HG03521 (cell line): Measurements from ENCODE around the gene TOMM70.
"Not testable (repeated sequence)": the region's sequence is repeated elsewhere in the genome, so short reads cannot be mapped to it uniquely, and the experiment has no call there.

Experiments used
- ATAC-seq: cut with Tn5 transposase; IDR thresholded peaks from one replicate; pipeline ENCODE4 v1.9.1; 2021; ENCODE audit warnings: mild to moderate bottlenecking, moderate library complexity; ENCODE audit not compliant: unreplicated experiment

TOMM70 gene

DNA sequence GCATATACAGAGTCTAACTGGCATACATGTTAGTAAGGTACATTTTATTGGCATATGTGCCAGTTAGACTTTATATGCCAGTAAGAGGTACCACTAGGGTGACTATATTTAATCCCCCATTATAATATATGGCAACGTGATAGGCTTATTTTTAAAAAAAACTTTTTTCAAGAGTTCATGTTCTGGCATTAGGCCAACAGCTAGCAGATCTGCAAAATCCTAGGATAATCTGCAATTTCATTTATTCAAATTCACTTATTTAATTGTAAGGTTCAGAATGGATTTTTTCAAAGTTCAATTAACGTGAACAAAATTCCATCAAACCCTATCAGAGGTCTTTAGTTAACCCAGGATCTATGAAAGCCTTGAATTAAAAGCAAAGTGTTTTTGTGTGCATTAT is 34.5 kb downstream of the TOMM70 start:
- no peak for ATAC-seq

GRCh38 chr3:100364421-100364820 is 36.5 kb downstream of the TOMM70 start:
- no peak for ATAC-seq

- no peak for ATAC-seq
Observed at GRCh38 chr3:100361897-100362296, 39.0 kb downstream of the TOMM70 start.

GRCh38 chr3:100360757-100361496 is 40.0 kb downstream of the TOMM70 start:
- no peak for ATAC-seq

DNA sequence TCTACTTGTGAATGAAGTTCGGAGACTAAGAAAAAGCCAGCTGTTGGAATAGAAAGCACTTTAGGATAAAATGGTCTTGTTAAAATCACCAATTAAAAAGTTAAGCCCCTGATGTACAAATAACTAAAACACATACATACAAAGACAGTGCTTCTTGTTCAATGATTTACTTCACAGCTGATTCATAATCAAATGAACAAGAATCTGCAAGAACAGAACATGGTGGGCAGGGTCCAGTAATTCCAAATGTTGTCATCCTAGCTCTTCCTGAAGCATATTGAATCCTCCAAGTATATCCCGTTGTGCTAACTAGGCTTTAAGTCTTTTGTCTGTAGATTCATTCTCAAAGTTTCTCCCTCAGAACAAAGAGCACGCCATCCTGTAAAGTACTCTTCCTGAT is 41.9 kb downstream of the TOMM70 start:
- ATAC-seq = no peak

DNA sequence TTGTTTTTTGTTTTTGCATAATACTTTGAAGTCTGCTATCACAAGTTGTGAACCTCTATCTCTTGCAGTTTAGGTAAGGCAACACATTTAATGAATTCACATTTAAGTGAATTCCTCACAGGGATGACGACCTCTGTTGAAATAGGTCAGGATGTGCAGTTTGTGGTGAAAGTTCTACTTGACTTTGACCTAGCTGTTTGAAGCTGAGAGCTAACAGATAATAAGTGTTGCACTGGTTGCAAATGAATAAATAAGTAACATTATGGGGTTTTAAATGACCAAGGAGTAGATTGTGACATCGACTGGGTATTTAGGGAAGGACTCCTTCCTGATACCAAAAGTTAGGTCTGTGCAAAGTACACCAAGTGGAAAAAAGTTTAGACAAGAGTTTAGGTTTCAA is 42.5 kb downstream of the TOMM70 start:
- ATAC-seq = no peak

- no peak for ATAC-seq
Observed at GRCh38 chr3:100354850-100355249, 46.0 kb downstream of the TOMM70 start.

- ATAC-seq = no peak
Observed at GRCh38 chr3:100352296-100353231, 48.3 kb downstream of the TOMM70 start.

- ATAC-seq = not testable (repeated sequence)
Observed at GRCh38 chr3:100351770-100352169, 49.1 kb downstream of the TOMM70 start.

- ATAC-seq = no peak
Observed at GRCh38 chr3:100348727-100349126, 52.2 kb downstream of the TOMM70 start.

- no peak for ATAC-seq
Observed at GRCh38 chr3:100340527-100340926, 60.4 kb downstream of the TOMM70 start.

DNA sequence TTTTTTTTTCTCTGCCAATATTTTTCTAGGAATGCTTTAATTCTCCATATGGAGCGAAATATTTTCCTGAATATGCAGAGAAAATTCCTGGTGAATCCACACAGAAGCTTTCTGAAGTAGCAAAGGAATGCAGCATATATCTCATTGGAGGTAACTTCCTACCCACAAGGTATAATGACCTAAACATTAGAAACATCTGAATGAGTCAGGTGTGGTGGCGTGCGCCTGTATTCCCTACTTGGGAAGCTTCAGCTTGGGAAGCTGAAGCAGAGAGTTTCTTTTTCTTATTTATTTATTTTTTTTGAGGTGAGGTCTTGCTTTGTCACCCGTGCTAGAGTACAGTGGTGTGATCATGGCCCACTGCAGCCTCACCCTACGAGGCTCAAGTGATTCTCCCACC is 61.1 kb downstream of the TOMM70 start:
- no peak for ATAC-seq

GRCh38 chr3:100338911-100339310 is 62.0 kb downstream of the TOMM70 start:
- no peak for ATAC-seq

DNA sequence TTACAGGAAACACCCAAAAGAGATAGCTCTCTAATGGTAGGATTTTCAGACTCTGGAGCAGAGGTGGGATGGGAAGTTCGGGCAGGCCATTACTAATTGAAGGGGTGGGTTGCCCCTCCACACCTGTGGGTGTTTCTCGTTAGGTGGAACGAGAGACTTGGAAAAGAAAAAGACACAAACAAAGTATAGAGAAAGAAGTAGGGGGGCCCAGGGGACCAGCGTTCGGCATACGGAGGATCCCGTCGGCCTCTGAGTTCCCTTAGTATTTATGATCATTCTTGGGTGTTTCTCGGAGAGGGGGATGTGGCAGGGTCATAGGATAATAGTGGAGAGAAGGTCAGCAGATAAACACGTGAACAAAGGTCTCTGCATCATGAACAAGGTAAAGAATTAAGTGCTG is 64.7 kb downstream of the TOMM70 start:
- ATAC-seq = not testable (repeated sequence)

DNA sequence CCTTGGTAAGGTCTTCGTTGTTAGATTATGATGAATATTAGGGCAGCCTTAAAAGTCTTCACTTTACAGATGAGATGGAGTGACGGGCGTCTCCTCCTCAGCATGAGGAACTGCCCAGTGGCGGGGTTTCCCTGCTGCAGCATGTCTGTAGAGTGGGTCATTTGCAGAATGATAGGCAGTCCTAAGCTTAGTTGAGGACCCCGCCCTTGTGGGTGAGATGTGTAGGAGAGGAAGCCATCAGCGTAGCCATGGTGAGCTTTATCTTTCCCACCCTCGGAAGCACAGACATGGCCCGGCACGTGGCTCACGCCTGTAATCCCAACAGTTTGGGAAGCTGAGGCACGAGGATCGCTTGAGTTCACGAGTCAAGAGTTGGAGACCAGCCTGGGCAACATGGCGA is 65.5 kb downstream of the TOMM70 start:
- ATAC-seq = peak; percentile 30

DNA sequence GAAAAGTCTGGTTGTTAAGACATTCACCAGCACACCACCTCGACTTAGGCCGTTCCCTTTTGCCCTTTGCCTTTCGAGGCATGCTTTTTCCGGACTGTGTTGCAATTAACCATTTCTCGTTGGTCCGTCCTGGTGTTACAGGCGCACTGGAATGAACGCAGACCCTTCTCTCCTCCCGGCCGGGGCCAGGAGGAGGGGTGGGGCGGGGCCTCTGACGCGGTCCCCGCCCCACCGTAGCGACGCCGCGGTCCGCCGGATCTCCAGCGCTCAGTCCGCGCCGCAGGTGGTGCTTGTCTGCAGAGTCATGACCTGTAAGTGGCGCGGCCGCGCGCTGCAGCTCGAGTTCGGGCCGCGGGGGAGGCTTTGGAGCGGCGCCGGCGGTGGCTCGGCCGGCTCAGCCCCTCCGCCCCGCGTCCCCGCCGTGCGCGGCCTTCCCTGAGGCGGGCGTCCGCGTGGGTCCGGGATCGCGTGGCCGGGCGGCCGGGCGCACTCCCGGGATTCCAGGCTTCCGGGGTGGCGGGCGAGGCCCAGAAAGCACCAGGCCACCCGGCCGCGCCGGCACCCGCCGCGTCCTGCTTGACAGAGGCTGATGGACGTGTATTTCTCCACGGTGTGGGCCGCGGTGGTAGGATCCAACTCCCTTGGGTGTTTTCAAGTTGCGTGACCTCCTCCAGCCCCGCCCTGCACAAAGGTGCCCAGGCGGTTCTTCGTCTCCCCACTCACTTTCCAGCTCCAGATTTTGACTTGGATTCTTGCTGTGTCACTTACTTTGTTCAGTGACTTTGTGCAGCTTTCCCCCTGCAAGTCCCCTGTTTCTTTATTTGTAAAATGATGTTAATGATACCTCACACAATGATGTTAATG is 66.2 kb downstream of the TOMM70 start, which contains the start of gene NIT2:
TSS of gene NIT2 (plus strand) at position 270 of the 864 bp plus-strand sequence. CDS start at position 305, 35 bp downstream.
- ATAC-seq = peak; percentile 98

GRCh38 chr3:100333970-100334487 is 66.9 kb downstream of the TOMM70 start:
- peak; percentile 14 for ATAC-seq

- ATAC-seq = no peak
Observed at GRCh38 chr3:100333051-100333450, 67.8 kb downstream of the TOMM70 start.

- no peak for ATAC-seq
Observed at GRCh38 chr3:100331660-100332059, 69.2 kb downstream of the TOMM70 start.

DNA sequence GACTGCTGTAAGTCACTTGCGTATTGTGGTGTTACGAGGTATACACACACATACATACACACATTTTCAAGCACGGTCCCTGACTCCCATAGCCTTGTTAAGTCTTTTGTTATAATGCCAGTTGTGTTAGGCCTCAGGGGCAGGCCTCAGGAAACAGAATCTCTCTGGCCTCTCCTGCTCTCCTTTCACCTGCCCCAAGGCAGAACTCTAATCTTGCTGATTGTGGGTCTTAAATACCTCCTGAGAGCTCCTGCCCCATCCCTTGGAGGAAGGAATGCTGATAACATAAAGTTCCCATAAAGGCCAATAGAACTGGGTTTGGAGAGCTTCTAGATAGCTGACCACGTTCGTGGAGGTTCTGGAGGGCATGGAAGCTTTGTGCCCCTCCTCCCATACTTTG is 70.2 kb downstream of the TOMM70 start:
- no peak for ATAC-seq
